HG02571 (cell line): ENCODE results near the gene GRM5.
"Not testable (repeated sequence)": the region's sequence is repeated elsewhere in the genome, so short reads cannot be mapped to it uniquely, and the experiment has no call there.

Experiments
- ATAC-seq: cut with Tn5 transposase; IDR thresholded peaks from one replicate; pipeline ENCODE4 v1.9.1; 2021; ENCODE audit warnings: mild to moderate bottlenecking, moderate library complexity; ENCODE audit not compliant: unreplicated experiment

Gene GRM5

GRCh38 chr11:89065651-89066201 is at the start of gene GRM5:
Gene GRM5, minus strand, starts transcription at chr11:89065982. Its CDS starts 18,110 bp downstream, at chr11:89047872.
- not testable (repeated sequence) for ATAC-seq

- ATAC-seq = peak; percentile 79
Measured at GRCh38 chr11:89097956-89098355, 32.2 kb upstream of the GRM5 start.

GRCh38 chr11:89093806-89094205 is 28.0 kb upstream of the GRM5 start:
- not testable (repeated sequence) for ATAC-seq

DNA sequence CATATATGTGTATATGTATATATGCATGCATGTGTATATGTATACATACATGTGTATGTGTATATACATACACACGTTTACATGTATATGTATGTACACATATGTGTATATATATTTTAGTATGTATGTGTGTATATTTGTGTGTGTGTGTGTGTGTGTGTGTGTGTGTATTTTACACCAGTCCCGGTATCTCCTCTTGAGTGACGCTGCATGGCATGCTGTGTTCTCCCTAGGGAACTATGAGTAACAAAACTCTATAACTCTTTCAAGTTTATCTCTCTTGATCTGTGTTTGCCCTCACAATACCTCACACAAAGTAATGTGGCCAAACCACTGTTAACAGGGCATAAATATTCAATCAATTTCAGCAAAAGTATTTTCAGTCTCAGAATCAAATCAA is 19.2 kb upstream of the GRM5 start:
- not testable (repeated sequence) for ATAC-seq

- ATAC-seq = not testable (repeated sequence)
Measured at GRCh38 chr11:89070911-89071310, 5.1 kb upstream of the GRM5 start.

GRCh38 chr11:89067264-89067663 is 1.5 kb upstream of the GRM5 start:
- ATAC-seq = no peak

GRCh38 chr11:89065066-89065465 is 716 bp downstream of the GRM5 start:
- ATAC-seq = no peak

DNA sequence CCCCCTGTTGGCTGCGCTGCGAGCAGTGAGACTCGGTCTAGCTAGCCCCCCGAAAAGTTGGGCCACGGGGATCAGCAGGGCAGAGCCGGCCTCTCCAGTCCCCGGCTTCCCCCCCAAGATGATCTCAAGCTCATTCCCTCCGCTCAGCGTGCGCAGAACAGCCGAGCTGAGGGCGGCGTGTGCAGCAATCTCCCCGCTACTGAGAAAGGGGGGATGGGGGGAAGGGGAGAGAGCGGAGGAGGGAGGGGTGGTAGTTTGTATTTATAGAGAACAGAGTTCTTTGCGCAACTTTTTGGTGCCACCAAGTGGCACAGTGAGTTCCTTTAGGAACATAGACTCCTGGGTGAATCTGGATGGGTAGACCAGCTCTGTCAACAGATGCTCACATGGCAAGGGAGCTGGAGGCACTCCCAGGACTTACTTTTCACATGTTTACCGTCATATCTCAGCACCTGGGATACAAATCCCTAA is 2.3 kb downstream of the GRM5 start:
- not testable (repeated sequence) for ATAC-seq

DNA sequence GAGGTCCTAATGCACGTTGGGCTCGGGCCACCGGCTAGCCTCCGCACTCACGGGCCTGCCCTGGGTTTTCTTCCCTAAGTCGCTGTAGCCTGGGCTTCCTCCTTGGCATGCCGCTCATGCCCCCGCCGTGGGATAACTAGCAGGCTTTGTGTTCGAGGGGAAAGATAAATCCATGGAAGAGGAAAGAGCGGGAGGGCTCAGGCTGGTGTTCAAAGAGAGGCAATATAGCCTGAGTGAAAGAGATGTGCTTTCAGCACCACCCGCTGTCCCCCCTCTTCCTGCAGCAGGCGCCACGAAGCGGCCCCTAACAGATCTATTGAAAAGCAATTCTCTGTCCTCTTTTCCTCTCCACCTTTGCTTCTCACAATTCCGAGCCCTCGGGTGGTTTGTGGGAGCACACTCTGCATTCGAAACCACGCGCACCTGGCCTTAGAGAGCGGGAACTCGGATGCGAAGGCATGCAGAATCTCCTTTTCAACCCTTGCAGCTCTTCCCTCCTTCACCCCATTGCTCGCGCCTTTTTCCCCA is 2.9 kb downstream of the GRM5 start:
- ATAC-seq = not testable (repeated sequence)

GRCh38 chr11:89061839-89062238 is 3.9 kb downstream of the GRM5 start:
- ATAC-seq = not testable (repeated sequence)

- not testable (repeated sequence) for ATAC-seq
Measured at GRCh38 chr11:89057406-89057805, 8.4 kb downstream of the GRM5 start.

DNA sequence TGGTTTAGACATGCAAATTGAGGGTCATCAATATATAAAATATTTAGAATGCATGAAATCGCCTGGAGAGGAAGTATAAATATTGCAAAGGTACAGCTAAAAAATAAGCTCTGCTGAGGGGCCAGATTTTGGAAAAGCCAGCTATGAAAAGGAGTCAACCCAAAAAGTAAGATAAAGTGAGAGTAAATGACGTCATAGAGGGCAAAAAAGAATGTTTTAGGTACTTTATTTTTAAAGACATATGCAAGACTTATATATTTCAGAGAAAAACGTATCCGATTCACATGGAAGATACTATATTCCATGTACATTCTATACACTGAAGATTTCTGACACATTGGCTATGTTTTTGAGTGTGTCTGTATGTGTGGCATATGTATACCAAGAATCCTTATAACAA is 13.6 kb downstream of the GRM5 start:
- no peak for ATAC-seq

DNA sequence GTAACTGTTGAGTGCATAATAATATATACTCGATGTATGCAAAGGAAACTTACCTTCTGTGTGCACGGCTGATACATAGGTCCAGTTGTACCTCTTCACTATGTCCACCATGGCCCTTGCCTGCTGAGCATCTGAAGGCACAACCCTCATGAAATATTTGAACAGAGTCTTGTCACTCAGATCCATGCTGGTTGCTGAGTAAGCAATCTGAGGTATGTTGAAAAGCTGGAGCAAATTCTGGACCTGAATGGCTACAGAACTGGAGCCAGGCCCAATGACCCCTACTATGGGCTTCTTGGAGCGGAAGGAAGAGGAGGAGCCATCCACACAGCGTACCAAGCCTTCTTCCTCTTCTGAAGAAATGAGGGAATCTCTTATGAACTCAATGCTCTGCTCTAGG is 18.6 kb downstream of the GRM5 start:
- ATAC-seq = not testable (repeated sequence)

GRCh38 chr11:89043861-89044588 is 21.8 kb downstream of the GRM5 start:
- not testable (repeated sequence) for ATAC-seq

DNA sequence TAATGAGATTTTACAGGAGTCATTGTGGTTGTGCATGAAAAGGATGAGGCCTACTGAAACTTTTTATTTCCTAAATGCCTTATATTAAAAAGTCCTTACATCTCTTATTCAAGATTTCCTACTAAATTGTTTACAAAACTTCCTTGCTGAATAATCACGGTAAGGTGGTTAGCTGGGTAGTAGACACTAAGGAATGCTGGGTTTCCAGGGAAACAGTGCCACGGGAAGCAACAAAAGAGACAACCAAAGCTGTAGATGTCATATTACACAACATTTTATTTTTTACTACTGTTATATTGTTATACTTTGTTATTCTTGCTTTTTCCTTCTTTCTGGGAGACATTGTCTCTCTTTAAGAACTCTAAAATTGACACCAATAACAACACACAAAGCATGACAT is 36.1 kb downstream of the GRM5 start:
- not testable (repeated sequence) for ATAC-seq

- ATAC-seq = no peak
Measured at GRCh38 chr11:89021339-89021738, 44.4 kb downstream of the GRM5 start.

DNA sequence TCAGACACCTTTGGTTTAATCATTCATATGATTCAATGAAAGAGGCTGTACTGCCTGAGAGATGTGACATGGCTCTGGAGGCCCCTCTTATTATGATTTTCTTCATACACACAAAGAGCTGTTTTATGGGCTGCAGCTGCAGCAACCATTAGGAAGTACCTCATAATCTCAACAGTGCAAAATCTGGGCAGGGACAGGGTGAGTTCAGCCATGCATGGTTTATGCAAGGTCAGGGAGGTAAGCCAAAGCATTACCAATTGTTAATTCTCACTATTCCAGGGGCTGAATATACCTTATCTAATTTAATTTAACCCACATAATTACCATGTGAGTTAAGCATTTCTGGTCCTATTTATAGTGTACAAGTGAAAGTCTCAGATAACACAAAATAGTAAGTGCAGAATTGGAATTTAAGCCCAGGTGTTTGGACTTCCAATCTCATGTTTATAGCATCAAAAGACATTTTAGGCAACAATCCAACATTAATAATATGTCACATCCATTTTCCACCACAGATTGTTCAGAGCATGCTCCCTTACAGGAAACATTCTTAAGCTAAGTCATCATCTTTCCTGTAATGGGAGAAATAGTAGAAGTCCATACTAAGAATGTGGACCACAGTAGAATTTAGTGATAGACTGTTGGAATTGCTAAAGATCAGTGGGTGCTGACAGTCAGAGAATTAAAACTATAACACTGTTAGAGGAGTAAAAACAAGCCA is 45.8 kb downstream of the GRM5 start:
- not testable (repeated sequence) for ATAC-seq

DNA sequence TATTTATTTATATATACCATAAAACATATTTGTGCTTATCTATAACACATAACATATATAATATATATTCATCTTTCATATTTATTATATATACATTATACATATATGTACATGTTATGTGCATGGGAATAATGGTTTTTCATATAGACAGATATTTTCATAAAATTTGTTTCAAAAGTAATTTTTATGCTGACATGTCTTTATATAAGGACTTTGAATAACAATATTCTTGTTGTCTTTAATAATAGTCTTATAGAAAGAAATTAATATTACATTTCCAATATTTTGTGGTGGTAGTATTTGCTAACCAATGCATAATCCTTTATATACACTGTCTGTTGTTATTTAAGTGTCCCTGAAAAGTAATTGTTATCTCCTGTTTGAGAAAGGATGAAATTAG is 49.6 kb downstream of the GRM5 start:
- no peak for ATAC-seq

GRCh38 chr11:89015614-89016013 is 50.2 kb downstream of the GRM5 start:
- ATAC-seq = no peak

DNA sequence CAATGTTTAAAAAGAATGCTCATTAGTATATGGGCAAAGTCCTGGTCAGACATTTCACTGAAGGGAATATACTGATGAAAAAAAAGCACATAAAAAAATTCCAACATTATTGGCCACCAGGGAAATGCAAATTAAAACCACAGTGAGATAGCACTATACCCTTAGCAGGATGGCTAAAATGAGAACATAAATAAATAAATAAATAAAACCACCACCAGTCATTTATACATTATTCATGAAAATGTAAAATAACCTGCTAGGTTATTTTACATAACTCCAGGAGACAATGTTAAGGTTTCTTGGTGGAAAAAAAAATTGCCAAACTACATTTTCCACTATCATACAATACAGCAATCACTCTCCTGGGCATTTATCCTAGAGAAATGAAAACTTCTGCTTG is 64.9 kb downstream of the GRM5 start:
- ATAC-seq = not testable (repeated sequence)

DNA sequence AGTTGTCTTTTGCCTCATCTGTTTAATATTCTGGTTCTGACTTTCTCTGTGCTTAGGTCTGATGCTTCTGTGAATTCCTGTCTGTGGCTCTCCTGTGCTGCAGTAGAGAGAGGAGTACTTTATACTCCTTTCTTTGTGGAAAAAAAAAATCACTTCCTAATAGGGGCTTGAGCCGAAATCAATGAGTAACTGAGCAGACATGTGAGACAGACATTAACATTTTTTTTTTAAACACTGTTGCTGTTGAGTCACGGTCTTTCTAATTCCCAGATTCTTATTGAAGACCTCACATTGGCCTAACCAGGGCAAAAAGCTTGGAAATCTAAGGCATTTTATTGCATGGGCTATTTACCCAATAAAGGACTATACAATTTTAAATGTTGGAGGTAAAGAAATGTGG is 86.1 kb downstream of the GRM5 start:
- ATAC-seq = no peak

DNA sequence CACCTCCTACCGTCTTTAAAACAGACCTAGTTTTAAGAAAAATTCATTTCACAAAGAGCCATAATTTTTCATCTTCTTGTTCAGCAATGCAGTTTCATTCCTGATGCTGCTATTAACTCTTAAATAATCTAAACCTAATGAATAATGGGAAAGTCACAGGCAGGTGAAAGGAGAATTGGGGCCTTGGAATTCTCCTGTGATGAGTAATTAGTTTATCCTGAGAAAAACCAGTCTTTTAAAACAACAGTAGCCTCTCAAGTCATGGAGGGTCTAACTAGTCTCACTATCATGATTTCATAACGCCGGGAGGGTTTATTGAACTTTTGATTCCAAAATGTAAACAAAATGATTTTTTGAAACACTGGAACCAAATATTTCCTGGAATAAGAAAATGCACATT is 86.8 kb downstream of the GRM5 start:
- not testable (repeated sequence) for ATAC-seq
